NCI-H2081 treated with DMSO at 0.1 percent for 48 hours (cell line): ENCODE measurements around the gene PTTG1IP.
"Not testable (repeated sequence)": the region's sequence is repeated elsewhere in the genome, so short reads cannot be mapped to it uniquely, and the experiment has no call there.

Source experiments
- DNase-seq: peaks from one replicate; lab custom pipeline; 2025; lab: John Stamatoyannopoulos, UW

PTTG1IP gene

DNA sequence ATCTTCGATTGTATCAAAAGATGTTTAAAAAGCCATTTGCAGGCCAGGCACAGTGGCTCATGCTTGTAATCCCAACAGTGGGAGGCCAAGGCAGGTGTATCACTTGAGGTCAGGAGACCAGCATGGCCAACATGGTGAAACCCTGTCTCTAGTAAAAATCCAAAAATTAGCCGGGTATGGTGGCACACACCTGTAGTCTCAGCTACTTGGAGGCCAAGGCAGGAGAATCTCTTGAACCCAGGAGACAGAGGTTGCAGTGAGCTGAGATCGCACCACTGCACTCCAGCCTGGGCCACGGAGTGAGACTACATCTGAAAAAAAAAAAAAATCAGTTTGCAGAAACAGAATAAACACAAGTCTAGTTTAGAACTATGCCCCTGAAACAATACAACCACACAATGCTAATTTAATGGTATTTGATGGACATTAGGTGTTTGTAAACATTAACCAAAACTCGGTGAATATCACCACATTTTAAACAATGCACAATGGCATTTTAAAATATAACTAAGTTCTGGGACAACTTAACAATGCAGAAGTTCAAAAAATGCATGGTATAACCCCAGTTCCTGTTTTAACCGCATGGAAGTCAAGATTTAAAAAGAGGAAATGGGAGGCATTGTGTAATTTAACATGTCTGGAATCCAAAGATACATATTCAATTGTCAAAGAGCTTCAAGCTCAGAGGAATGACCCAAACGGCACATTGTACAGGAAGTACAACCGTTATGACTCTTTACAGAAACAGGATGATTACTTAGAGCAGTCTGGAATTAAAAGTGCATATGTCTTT lies 7.1 kb upstream of the PTTG1IP start:
- DNase-seq, result no peak

- not testable (repeated sequence) for DNase-seq
Observed at GRCh38 chr21:44879238-44879637, 5.7 kb upstream of the PTTG1IP start.

DNA sequence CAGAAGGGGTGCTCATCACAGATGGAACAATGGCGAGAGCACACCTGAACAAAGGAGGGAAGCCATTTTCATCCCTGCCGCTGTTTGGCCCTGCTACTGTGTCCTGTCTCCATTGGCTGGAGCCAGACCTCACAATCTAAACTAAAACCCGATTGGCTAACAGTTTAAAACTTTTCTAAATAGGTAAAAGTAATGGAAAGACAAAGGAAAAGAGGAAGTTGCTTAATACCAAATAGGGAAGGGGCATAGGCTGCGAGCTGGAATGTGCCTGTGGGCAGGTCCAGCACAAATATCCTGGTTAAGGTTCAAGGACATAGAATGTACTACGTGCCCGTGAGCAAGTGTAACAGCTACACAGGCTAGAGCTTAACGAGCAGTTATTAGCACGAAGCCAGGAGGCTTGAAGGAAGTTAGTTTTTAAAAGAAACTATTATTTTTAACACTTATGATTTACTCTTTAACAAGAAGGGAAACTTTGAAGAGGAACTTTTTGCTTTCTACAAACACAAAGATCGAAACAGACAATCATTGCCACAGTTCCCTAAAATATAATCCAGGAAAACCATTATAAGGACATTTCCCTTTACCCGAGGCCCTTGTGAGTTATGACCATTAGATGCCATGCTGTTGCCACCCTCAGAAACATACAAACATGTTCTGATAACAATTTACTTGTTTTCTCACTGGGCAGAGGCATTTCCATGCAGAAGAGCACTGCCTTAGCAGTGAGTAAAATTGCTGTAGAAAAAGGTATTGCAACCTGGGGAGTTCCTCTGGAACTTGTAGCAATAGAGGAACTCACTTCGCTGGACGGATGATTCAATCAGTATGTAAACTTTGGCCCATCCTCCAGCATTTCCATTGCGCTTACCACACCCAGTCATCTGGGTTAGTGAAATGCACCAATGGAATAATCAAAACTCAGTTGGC lies 4.8 kb upstream of the PTTG1IP start:
- no peak for DNase-seq

DNA sequence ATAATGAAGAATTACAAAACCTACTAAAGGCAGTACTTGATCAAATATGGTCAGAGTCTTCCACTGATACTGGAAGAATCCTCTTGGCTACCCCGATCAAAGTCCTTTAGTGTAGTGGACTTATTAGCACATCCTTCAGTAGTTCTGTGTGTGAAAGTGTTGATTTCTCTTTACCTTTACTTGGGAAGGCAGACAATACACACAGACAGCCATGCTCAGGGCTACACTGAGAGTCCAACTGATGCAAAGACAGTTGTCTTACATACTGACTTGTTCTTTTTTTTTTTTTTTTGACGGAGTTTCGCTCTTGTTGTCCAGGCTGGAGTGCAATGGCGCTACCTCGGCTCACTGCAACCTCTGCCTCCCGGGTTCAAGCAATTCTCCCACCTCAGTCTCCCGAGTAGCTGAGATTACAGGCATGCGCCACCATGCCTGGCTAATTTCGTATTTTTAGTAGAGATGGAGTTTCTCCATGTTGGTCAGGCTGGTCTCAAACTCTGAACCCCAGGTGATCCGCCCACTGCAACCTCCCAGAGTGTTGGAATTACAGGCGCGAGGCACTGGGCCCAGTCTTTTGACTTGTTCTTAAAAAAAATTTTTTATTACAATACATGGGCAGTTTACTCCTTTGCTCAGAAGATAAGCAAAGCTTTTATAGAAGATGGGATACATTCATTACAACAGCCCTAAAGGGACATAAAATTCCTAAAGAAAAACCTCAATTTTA lies 3.5 kb upstream of the PTTG1IP start:
- no peak for DNase-seq

- no peak for DNase-seq
Observed at GRCh38 chr21:44875316-44875700, 1.8 kb upstream of the PTTG1IP start.

DNA sequence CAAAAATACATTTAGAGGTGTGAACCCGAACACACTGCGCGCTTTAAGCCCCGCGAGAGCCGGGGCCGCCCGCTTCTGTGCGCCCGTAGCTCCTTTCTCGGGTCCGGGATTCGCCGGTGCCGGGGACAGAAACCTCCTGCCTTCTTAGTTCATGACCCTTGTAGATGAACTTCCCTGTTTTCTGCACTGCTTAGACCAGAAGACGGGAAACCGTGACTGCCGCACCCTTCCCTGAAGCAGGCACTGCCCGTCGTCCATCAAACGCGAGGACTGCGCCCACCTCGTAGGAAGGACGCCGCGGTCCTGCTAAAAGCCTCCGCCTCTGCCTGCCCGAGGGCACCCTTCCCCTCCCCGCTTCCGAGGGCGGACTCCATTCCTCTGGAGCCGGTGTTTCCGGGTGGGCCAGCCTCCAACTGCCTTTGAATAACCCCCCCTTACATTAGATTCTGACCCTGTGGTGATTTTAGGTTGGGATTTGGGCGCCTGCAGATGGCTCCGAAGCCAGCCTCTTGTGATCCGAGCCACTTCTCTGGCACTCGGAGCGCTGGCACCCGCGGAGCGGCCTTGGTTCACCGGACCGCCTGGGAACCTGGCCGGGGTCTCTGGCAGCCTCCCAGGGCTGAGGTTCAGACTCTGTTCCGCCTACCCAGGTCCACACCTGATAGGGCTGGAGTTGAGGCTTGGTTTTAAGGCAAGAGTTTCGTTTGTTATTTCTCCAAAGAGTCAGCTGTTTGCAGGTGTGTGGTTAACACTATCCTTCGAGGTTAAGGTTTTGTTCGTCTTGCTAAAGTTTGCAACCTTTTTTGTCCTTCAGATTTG lies 1.2 kb upstream of the PTTG1IP start:
- no peak for DNase-seq

DNA sequence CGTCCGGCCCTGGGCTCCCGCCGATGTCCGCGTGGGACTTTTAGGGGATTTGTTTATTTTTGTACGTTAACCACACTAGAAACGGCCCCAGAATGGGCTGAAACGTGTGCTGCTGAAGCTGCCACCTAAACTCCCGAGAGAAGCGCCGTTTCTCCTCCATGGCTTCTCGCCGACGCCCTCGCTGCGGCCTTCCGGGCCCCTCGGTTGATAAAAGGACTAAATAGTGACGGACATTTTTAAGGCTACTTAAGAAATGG lies 678 bp upstream of the PTTG1IP start:
- no peak for DNase-seq

GRCh38 chr21:44872649-44873355 lies 688 bp downstream of the PTTG1IP start:
- no peak for DNase-seq

- DNase-seq, result no peak
Observed at GRCh38 chr21:44872323-44872648, 1.2 kb downstream of the PTTG1IP start.

GRCh38 chr21:44871576-44872269 lies 1.8 kb downstream of the PTTG1IP start:
- no peak for DNase-seq

GRCh38 chr21:44870748-44871495 lies 2.6 kb downstream of the PTTG1IP start:
- DNase-seq, result no peak

DNA sequence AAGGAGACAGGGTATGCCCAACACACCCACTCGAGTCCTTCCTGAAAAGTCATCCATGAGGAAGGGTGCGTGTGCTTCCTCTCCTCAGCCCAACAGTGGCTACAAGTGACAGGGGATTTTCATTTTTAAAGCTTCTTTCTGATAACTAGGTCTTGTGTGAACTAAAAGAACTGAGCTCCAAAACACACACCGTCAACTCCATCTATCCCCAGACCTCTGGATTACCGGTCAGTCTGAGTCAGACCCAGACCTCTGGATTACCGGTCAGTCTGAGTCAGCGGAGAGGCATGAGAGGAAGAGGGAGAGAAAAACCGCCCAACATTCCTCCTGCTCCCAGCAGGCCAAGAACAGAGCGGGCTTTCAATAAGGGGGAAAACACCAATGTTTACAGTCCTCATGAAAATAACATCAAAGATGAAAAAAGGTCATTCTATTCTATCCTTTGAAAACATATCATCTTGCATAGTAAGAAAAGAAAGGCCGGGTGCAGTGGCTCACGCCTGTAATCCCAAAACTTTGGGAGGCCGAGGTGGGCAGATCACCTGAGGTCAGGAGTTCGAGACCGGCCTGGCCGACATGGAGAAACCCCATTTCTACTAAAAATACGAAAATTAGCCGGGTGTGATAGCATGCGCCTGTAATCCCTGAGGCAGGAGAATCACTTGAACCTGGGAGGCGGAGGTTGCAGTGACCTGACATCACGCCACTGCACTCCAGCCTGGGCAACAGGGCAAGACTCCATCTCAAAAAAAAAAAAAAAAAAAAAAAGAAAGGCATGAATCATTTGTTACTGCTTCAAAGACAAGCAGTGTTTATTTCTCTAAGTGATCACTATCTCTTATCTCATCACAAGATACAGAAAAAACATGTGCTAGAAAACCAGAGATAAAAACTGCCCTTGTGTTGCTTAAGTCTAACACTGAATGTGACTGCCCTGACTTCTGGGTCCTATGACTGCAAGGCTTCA lies 3.4 kb downstream of the PTTG1IP start:
- no peak for DNase-seq

- no peak for DNase-seq
Observed at GRCh38 chr21:44868707-44869106, 4.8 kb downstream of the PTTG1IP start.

DNA sequence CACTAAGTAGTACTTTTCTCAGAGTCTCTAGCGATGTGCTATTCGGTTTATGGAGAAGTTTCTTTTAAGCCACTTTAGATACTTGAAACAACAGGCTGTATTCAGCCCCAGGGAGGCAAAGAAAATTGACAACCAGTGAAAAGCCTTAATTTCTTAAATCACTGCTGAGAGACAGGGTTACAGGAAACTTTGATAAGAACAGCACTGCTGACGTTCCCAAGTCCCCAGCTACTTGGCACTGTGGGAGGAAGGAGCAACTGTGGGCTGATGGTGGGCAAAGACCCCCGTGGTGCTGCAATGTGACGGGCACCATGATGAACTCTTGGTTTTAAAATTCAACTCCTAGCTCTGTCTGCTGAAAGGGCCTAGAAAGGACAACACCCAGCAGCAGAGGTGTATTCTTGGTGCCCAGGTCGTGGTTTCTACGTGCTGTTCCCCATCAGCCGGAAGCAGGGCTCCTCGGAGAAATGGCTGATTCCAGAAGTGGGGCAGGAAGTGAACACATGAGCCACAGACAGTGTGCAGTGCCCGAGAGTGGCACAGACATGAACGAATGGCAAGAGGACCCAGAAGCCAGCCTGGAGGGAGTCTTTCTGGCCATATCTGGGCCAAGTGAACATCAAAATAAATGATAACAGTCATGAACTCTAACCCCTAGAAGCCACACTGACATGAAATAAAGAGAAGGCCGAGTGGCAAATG lies 5.3 kb downstream of the PTTG1IP start:
- no peak for DNase-seq

DNA sequence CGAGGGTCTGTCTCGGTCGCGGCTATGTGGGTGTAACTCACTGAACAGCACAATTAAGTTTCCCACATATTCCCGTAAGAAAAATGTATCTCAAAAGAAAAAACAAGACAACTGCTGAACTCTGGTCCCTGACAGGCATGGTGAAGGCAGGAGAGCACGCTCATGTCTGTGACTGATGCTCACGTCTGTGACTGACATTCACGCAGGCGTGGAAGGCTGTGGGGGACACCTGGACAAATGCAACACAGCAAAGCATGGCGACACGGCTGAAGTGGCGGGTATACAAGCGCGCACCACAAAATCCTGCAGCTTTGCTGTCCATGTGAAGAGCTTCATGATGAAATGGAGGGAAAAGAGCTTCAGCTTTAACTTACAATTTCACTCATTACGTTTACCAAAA lies 6.0 kb downstream of the PTTG1IP start:
- DNase-seq, result no peak

DNA sequence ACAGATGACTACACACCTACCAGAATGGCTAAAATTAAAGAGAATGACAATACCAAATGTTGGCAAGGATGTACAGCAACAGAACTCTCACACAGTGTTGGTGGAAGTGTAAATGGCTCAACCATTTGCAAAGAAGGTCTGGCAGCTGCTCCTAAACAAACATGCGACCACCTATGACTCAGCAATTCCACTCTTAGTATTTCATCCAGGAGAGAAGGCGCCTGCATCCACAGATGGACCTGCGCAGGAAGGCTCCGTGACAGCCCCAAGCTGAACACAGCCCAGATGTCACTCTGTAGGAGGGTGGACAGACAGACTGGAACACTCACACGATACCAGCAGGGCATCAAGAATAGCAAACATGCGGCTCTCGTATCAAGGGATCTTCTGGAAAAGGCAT lies 6.7 kb downstream of the PTTG1IP start:
- no peak for DNase-seq

GRCh38 chr21:44865561-44866280 lies 7.8 kb downstream of the PTTG1IP start:
- DNase-seq, result no peak
